DND-41 (cell line): ENCODE results near the gene ESYT3.

Experiments used
- CTCF ChIP-seq: IDR thresholded peaks from 2 replicates; pipeline ENCODE4 v1.5.1; 2012; ENCODE audit warnings: borderline replicate concordance, low read length, moderate library complexity, mild to moderate bottlenecking; ENCODE audit not compliant: poor library complexity, severe bottlenecking; ENCODE audit errors: extremely low read depth
- EZH2 ChIP-seq: IDR thresholded peaks from 3 replicates; pipeline ENCODE4 v1.6.1; 2012; ENCODE audit warnings: borderline replicate concordance, low read depth, mild to moderate bottlenecking, moderate library complexity, low read length, inconsistent platforms; ENCODE audit not compliant: severe bottlenecking

- TF ChIP-seq CTCF, result no peak
- no peak for TF ChIP-seq EZH2
These were observed 35.5 kb downstream of the ESYT3 start for GRCh38 chr3:138469874-138470273.
